Measurements from ENCODE around the gene KRT84. TPM values are rescaled to one million over a fixed set of nuclear protein-coding genes. Genes with fewer than 3 reads are reported as not detected.

Gene KRT84
- total RNA-seq, 1 donor from 2014 or later, result not detected

- no peaks in the 10 kb centered on the region for H3K27me3 ChIP-seq
- DNase-seq (ENCODE audit: low spot score in 2 of 2), result no peak
- intact Hi-C loops (cut with DNase I), result no loop called here
- no peaks in the 10 kb centered on the region for H3K36me3 ChIP-seq
- no peak overlapping the region for H3K27ac ChIP-seq
- no peak overlapping the region for H3K4me3 ChIP-seq
- H3K9me3 ChIP-seq, result no peaks in the 10 kb centered on the region
- TF ChIP-seq CTCF (IDR thresholded peaks at IDR 0.05), result no peak
- H3K4me1 ChIP-seq, result no peaks in the 10 kb centered on the region
These were observed 12.7 kb upstream of the KRT84 start for GRCh38 chr12:52398176-52398575.

DNA sequence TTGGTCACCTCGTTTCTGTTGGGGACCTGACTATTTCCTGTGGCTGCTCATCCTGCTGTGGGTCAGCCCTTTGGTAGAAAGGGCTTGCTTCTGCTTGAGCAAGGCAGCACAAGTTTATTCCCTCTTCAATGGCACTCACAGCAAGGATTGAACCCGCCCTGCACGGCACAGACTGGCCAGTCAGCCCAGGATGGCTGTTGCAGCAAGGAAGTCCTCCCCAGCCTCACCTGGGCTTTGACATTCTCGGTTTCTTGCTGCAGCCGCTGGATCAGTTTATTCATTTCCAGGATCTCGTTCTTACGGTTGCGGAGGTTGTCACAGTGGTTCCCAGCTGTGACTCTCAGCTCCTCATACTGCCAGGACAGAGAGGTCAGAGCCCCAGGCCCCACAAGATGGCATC lies 11.2 kb upstream of the KRT84 start:
- Histone ChIP-seq H3K4me3 (no peak overlapping the region), H3K4me1 (no peaks in the 10 kb centered on the region), H3K9me3 (no peaks in the 10 kb centered on the region), H3K27ac (no peak overlapping the region), H3K36me3 (no peaks in the 10 kb centered on the region), H3K27me3 (no peaks in the 10 kb centered on the region)
- DNase-seq (ENCODE audit: low spot score in 2 of 2), result no peak
- TF ChIP-seq CTCF (IDR thresholded peaks at IDR 0.05), result no peak
- intact Hi-C loops (cut with DNase I), result no loop called here

DNA sequence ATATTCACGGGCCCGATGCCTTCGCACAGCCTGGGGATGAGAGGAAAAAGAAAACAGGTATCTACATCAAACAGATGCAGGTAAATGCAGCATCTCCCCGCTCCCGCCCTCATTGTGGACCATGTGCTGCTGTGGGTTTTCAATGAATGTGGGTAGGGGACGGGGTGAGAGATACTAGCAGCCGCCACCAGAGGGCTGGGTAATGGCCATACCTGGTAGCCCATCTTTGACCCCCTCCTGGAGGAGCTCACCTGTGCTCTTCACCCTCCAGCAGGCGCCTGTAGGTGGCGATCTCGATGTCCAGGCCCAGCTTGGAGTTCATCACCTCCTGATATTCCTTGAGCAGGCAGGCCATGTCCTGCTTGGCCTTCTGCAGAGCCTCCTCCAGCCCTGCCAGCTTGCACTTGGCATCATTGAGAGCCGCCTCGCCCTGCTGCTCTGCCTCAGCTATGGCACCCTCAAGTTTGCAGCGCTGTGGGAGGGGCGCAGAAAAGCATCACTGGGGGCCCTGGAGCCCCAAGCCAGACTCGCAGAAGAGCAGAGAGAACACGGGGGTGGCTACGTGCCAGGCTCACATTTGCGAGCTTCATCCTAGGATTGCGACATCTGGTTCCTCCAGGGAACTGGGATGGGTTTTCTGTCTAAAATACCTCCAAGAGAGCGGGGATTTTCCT lies 10.4 kb upstream of the KRT84 start:
- intact Hi-C loops (cut with DNase I), result no loop called here
- Histone ChIP-seq H3K36me3 (no peaks in the 10 kb centered on the region), H3K27me3 (no peaks in the 10 kb centered on the region), H3K27ac (no peak overlapping the region), H3K9me3 (no peaks in the 10 kb centered on the region), H3K4me1 (no peaks in the 10 kb centered on the region), H3K4me3 (no peak overlapping the region)
- TF ChIP-seq CTCF (IDR thresholded peaks at IDR 0.05), result no peak
- no peak for DNase-seq (ENCODE audit: low spot score in 2 of 2)

GRCh38 chr12:52394836-52395405 lies 9.5 kb upstream of the KRT84 start:
- no peak for TF ChIP-seq CTCF (IDR thresholded peaks at IDR 0.05)
- H3K36me3 ChIP-seq, result no peaks in the 10 kb centered on the region
- no peak overlapping the region for H3K4me3 ChIP-seq
- no peak overlapping the region for H3K27ac ChIP-seq
- no peaks in the 10 kb centered on the region for H3K4me1 ChIP-seq
- H3K9me3 ChIP-seq, result no peaks in the 10 kb centered on the region
- intact Hi-C loops (cut with DNase I), result no loop called here
- no peak for DNase-seq (ENCODE audit: low spot score in 2 of 2)
- H3K27me3 ChIP-seq, result no peaks in the 10 kb centered on the region

GRCh38 chr12:52392465-52393007 lies 7.1 kb upstream of the KRT84 start:
- intact Hi-C loops (cut with DNase I), result no loop called here
- Histone ChIP-seq H3K27me3 (no peaks in the 10 kb centered on the region), H3K9me3 (no peaks in the 10 kb centered on the region), H3K4me1 (no peaks in the 10 kb centered on the region), H3K27ac (no peak overlapping the region), H3K4me3 (no peak overlapping the region), H3K36me3 (no peaks in the 10 kb centered on the region)
- no peak for DNase-seq (ENCODE audit: low spot score in 2 of 2)
- TF ChIP-seq CTCF (IDR thresholded peaks at IDR 0.05), result no peak

Measured in ascending aorta (tissue), 2 donors.